Ureter (tissue), 1 donor: ENCODE measurements around the gene TRIM52. TPM values are rescaled to one million over a fixed set of nuclear protein-coding genes. Genes with fewer than 3 reads are reported as not detected.

ENCODE experiments used
- DNase-seq: peaks from one replicate; pipeline ENCODE4 v3.0.0-alpha.2; 2020; ENCODE audit warnings: low spot score
- total RNA-seq: library from RNA; stranded (reverse); gene quantifications from one replicate; pipeline ENCODE4 v1.2.4, GENCODE V29; 2023
- donor health status: DM: yes; HTN: yes; CAD: no.

TRIM52 gene
- total RNA-seq, 1 donor from 2014 or later: 22.5 TPM

- DNase-seq: no peak
Measured at GRCh38 chr5:181258576-181258975, 2.4 kb downstream of the TRIM52 start.

DNA sequence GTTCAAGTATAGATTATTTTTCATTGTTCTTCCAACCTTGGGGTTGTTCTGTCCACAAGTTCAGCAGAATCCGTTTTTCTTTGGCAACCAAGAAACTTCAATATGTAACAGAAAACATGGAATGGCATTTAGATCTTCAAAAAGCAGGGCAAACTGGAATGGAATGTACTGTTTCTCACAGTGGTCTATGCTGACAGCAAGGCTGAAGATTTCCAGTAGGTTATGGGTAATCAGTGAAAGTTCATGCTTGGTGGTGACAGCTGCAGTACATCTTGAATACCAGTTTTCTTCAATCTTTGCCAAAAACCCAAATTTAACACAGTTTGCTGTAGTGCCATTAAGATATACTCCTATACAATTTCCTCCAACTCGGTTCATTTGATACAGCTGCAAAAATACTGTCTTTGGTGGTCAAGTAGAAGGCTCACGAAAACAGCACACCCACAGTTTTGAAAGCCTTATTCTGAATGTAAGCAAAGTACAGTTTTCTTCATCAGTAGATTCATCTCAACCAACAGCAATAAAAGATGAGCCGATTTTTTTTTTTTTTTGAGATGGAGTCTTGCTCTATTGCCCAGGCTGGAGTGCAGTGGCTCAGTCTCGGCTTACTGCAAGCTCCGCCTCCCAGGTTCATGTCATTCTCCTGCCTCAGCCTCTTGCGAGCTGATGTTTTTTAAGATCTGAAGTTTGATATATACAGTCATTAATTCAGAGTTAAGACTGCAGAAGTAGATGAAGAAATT lies 4.9 kb downstream of the TRIM52 start:
- peak; percentile 29 for DNase-seq

DNA sequence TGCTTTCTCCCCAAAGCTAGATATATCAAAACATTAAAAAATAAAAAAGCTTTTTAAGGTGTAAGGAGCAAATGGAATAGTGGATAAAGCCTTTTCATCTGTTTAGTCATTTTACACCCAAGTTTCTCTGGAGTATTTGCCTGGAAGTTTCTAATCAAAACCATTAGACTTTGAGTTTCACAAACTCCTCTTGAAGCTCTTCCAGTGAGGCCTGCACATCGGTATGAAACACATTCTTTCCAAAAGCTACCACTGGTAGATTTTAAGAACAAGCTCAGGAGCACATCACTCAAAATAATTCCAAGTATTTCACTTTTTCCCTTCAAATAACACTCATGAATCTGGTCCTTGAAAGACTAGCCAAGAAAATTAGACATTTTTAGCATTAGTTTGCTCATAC lies 5.7 kb downstream of the TRIM52 start:
- DNase-seq: no peak

DNA sequence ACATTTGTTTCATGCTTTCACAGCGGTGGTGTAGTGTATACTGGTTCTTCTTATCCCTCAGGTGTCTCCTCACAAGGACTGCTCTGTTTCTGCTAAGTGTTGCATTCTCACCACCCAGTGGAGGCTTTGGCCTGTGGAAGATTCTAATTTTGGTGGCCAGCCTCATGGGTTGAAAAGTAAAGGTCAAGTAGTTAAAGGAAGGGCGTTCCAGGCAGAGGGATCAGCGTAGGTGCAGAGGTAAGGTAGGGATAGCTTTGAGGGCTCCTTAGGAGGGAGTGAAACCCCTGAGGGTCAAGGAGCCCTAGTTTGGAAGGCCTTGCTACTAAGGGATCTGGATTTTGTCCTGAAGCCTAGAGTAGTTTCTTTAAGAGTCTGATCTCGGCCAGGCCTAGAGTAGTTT lies 12.7 kb downstream of the TRIM52 start:
- DNase-seq: no peak

- DNase-seq: peak; percentile 94
Measured at GRCh38 chr5:181246276-181247049, 14.5 kb downstream of the TRIM52 start.

DNA sequence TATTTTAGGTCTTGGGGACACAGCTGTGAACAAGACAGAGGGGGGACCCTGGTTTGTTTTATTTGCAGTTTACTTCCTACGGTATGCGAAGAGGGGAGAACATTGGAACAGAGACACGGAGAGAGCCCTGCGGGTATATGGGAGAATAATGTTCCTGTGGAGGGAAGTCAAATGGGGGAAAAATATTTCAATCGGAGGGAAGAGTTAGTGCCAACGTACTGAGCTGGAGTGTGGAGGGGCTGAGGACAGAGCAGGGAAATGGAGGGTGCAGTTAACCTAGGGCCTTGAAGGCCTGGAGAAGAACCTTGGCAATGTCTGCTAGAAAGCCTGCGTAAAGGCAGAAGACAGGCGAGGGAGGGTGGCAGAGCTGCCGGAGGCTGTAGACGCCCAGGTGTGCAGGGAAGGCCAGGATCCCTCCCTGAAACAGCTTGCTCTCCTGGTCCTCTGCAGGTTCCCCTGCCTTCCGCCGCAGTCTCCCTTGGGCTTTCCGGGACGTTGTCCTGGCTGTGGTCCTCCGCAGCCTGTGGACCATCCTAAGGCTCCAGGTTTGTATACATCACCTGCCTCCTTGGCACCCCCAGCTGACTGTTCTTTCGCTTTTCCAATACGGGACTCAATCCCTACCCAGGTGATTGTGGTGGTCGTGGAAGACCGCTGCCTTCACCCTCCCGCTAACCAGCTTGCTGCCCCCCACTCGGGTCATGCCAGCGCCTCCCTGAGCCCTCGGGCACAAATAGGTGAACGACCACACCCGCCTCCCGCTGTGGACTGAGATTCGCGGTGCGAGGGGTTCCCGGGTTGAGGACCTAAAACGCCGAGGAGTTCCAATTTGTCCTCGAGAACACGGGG lies 15.3 kb downstream of the TRIM52 start:
- no peak for DNase-seq

GRCh38 chr5:181243564-181244343 lies 17.2 kb downstream of the TRIM52 start, which contains the start of gene RACK1:
TSS of gene RACK1 (minus strand) at chr5:181243906. CDS start at chr5:181243800, 106 bp downstream.
- DNase-seq: peak; percentile 93

GRCh38 chr5:181243018-181243563 lies 17.9 kb downstream of the TRIM52 start:
- DNase-seq: no peak

GRCh38 chr5:181242031-181242451 lies 18.9 kb downstream of the TRIM52 start:
- DNase-seq: no peak

DNA sequence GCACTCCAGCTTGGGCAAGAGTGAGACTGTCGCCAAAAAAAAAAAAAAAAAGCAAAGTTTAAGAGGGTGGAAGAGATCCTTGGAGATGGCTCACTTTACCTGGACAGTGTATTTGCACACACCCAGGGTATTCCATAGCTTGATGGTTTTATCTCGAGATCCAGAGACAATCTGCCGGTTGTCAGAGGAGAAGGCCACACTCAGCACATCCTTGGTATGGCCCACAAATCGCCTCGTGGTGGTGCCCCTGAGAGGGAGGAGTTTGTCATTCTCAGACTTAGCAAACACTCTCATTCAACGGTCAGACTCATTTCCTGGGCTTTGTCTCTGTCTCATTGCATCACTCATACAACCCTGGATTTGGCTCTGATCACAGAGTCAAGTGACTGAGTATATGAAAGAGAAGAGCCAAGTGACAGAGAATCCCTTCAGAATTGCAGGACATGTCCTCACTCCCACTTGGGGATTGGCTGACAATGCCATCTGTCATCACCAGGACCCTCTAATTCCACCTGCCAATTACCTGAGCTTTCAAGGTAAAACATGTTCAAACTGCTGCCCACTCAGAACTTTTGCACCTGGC lies 19.5 kb downstream of the TRIM52 start:
- no peak for DNase-seq

GRCh38 chr5:181239062-181239663 lies 21.8 kb downstream of the TRIM52 start:
- no peak for DNase-seq

GRCh38 chr5:181237729-181238385 lies 23.1 kb downstream of the TRIM52 start:
- DNase-seq: no peak

- no peak for DNase-seq
Measured at GRCh38 chr5:181236954-181237641, 23.8 kb downstream of the TRIM52 start.

DNA sequence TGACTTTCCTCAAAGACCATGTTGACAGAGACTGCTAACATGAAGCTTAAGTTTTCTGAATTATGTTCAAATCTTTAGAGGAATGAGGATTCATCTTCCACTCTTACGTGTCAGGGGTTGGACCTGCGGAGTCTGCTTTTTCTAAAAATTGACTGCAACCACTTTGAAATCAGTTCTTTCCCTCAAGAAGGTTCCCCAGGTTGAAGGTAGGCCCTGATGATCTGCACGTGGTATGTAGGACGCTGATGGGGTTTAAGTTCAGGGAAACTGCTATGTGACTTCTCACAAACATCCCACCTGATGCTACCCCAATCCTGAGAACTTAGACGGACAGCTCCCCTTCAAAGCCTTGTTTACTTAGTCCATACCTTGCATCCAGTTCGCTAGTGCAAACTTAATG lies 24.5 kb downstream of the TRIM52 start:
- DNase-seq: no peak

DNA sequence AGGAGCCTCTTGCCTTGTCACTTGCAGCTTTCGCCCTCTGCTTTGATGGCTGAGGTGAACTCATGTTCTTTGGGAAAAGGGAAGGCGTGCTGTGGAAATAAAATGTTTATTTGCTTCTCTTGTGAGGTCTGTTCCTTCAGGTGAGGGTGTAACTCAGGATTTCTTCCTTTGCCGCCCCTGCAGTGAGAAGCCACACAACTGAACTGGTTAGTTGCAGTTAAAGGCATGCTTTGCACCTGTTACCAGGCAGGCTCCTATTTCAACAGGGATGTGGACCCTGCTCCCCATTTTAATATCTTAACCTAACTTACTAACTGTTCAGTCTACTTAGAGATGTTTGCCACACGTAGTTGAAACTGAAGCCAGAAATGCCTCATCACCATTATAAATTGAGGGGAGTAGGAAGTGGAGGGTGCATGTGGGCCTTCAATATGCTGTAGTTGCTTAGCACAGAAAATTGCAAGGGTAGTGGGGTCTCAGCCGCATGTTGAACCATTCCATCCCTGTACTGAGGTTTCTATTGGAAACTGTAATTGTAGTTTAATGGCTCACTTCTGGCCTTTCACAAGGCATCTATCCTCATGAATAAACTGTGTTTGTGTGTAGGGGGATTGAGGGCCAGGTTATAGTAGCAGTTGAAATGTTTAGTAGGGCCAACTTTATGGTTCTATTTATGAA lies 25.1 kb downstream of the TRIM52 start:
- no peak for DNase-seq

DNA sequence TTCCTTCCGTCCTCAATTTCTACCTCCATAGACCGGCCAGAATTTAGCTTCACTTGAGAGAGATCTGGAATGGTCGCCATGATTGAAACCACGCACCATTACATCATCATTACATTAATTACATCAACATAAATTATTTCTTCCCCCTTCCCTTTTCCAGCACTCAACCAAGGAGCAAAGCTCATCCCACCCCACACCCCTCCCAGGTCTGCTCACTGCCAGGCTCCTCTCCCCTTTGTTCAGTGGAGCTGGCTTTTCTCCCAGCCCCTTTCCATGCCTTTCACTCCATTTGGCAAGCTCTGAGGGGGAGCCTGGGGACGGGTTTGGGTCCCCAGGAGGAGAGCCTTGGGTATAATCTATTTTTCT lies 25.6 kb downstream of the TRIM52 start:
- DNase-seq: no peak

- no peak for DNase-seq
Measured at GRCh38 chr5:181234455-181235306, 26.3 kb downstream of the TRIM52 start.
